ENCODE results near the gene GHRH.

GHRH gene

GRCh38 chr20:37259865-37260264 is 1.7 kb downstream of the GHRH start:
- DNase-seq: no peak

GRCh38 chr20:37259031-37259430 is 2.6 kb downstream of the GHRH start:
- DNase-seq: no peak

GRCh38 chr20:37257988-37258387 is 3.6 kb downstream of the GHRH start:
- no peak for DNase-seq

GRCh38 chr20:37257530-37257929 is 4.1 kb downstream of the GHRH start:
- DNase-seq: no peak

GRCh38 chr20:37256286-37256685 is 5.3 kb downstream of the GHRH start:
- no peak for DNase-seq

- no peak for DNase-seq
Observed at GRCh38 chr20:37254114-37254878, 7.3 kb downstream of the GHRH start.

GRCh38 chr20:37253087-37253486 is 8.5 kb downstream of the GHRH start:
- no peak for DNase-seq

GRCh38 chr20:37251825-37252477 is 9.7 kb downstream of the GHRH start:
- DNase-seq: no peak

GRCh38 chr20:37249304-37249703 is 12.3 kb downstream of the GHRH start:
- no peak for DNase-seq

- DNase-seq: no peak
Observed at GRCh38 chr20:37247547-37247946, 14.1 kb downstream of the GHRH start.

- no peak for DNase-seq
Observed at GRCh38 chr20:37246736-37247135, 14.9 kb downstream of the GHRH start.

GRCh38 chr20:37245216-37246150 is 16.1 kb downstream of the GHRH start:
- DNase-seq: no peak

GRCh38 chr20:37244572-37244957 is 17.0 kb downstream of the GHRH start:
- DNase-seq: no peak

- no peak for DNase-seq
Observed at GRCh38 chr20:37243937-37244571, 17.6 kb downstream of the GHRH start.

- DNase-seq: no peak
Observed at GRCh38 chr20:37243076-37243936, 18.3 kb downstream of the GHRH start.

GRCh38 chr20:37242503-37242902 is 19.1 kb downstream of the GHRH start:
- DNase-seq: no peak

GRCh38 chr20:37240337-37241067 is 21.1 kb downstream of the GHRH start:
- no peak for DNase-seq

- no peak for DNase-seq
Observed at GRCh38 chr20:37238935-37239451, 22.6 kb downstream of the GHRH start.

- no peak for DNase-seq
Observed at GRCh38 chr20:37238426-37238825, 23.2 kb downstream of the GHRH start.

GRCh38 chr20:37237656-37238055 is 24.0 kb downstream of the GHRH start:
- DNase-seq: no peak

- no peak for DNase-seq
Observed at GRCh38 chr20:37236462-37236861, 25.2 kb downstream of the GHRH start.

Measured in activated CD4-positive, alpha-beta T cell treated with anti-CD3 and anti-CD28 coated beads, Interleukin-2, amount 50 U/mL, for 16 hours (primary cell).